HCT116 (cell line): ENCODE data around the gene MAPRE2. TPM values are rescaled to one million over a fixed set of nuclear protein-coding genes. Genes with fewer than 3 reads are reported as not detected.

ENCODE experiments used
- ATAC-seq: fragments of 200-7000 bp; cut with Tn5 transposase; 2 replicates; pipeline ENCODE4 v1.9.1; 2020; ENCODE audit warnings: mild to moderate bottlenecking, moderate library complexity
- BruUV-seq: library from RNA; stranded (reverse); fragments of 400-500 nt; replicated peaks from 2 replicates; lab custom pipeline; 2021; lab: Mats Ljungman, UMichigan
- CTCF ChIA-PET: fragments of 300-600 bp; sonication (Branson Sonifier 250); formaldehyde crosslinking; loops from one replicate; lab custom pipeline; 2021; ENCODE audit warnings: antibody characterized with exemption; lab: Charles Lee
- POLR2A ChIA-PET: fragments of 300-600, 350-600 bp; sonication (Branson Sonifier 250); formaldehyde crosslinking; loops from one replicate; lab custom pipeline; 2021; ENCODE audit warnings: antibody characterized with exemption; lab: Charles Lee
- RAD21 ChIA-PET, 2 experiments: fragments of 300-600 bp; sonication (Branson Sonifier 250); formaldehyde crosslinking; loops; one replicate each; lab custom pipeline; 2023; ENCODE audit warnings: low total read pairs in 2 of 2; ENCODE audit not compliant: uncharacterized antibody in 2 of 2, unreplicated experiment in 2 of 2, low non-redundant PET in 1 of 2; lab: Charles Lee
- DNase-seq: peaks from one replicate; pipeline ENCODE4 v3.0.0-alpha.2; 2010; ENCODE audit warnings: low read depth, low spot score
- H2AFZ ChIP-seq: fragments of 200-600 bp; shearing (Covaris generic), sonication (generic); 2 replicates; pipeline ENCODE4 v1.6.1; 2017; ENCODE audit warnings: low read depth, mixed run types, mixed read lengths, antibody characterized with exemption, low read length; ENCODE audit not compliant: poor library complexity, severe bottlenecking
- H3K27ac ChIP-seq: 2 replicates; pipeline ENCODE4 v1.5.1; 2012; ENCODE audit warnings: low read depth, low read length
- H3K27me3 ChIP-seq: fragments of 200-600 bp; sonication (generic); 2 replicates; pipeline ENCODE4 v1.6.1; 2016; ENCODE audit warnings: mixed run types, low read length, mixed read lengths; ENCODE audit not compliant: insufficient read depth
- H3K36me3 ChIP-seq, 2 experiments: fragments of 200-500 bp in 1 of 2; fragments of 200-600 bp in 1 of 2; sonication (Bioruptor generic) in 1 of 2; sonication (generic) in 1 of 2; 2 replicates each; pipeline versions ENCODE4 v1.5.1 to v1.6.1; 2014 to 2016; ENCODE audit warnings: low read length in 2 of 2, inconsistent platforms in 1 of 2, mixed read lengths in 1 of 2, mixed run types in 1 of 2; ENCODE audit not compliant: insufficient read depth in 2 of 2, control insufficient read depth in 1 of 2
- H3K4me1 ChIP-seq, 2 experiments: fragments of 200-600 bp in 1 of 2; sonication (generic) in 1 of 2; 2 replicates each; pipeline versions ENCODE4 v1.5.1 to v1.6.1; 2012 to 2017; ENCODE audit warnings: low read length in 2 of 2, inconsistent platforms in 1 of 2, mild to moderate bottlenecking in 1 of 2, mixed read lengths in 1 of 2, mixed run types in 1 of 2, moderate library complexity in 1 of 2; ENCODE audit not compliant: insufficient read depth in 2 of 2, control insufficient read depth in 1 of 2
- H3K4me2 ChIP-seq: fragments of 200-600 bp; sonication (generic); 2 replicates; pipeline ENCODE4 v1.6.1; 2017; ENCODE audit warnings: mixed run types, low read length, mixed read lengths
- H3K4me3 ChIP-seq, 2 experiments: fragments of 200-600 bp in 1 of 2; sonication (generic) in 1 of 2; replicated peaks in 1 of 2; 2 replicates each; pipeline ENCODE4 v1.5.1; 2011 to 2016; ENCODE audit warnings: low read length in 2 of 2, control low read depth in 1 of 2, low read depth in 1 of 2, mild to moderate bottlenecking in 1 of 2, mixed read lengths in 1 of 2, mixed run types in 1 of 2
- H3K79me2 ChIP-seq: fragments of 200-600 bp; sonication (generic); 2 replicates; pipeline ENCODE4 v1.6.1; 2017; ENCODE audit warnings: mild to moderate bottlenecking, mixed run types, low read length, moderate library complexity, mixed read lengths; ENCODE audit not compliant: insufficient read depth
- H3K9ac ChIP-seq: fragments of 200-600 bp; sonication (generic); 2 replicates; pipeline ENCODE4 v1.6.1; 2016; ENCODE audit warnings: low read length, mixed read lengths
- H3K9me2 ChIP-seq: fragments of 200-600 bp; sonication (generic), shearing (Covaris generic); 2 replicates; pipeline ENCODE4 v1.6.1; 2017; ENCODE audit warnings: mixed run types, mild to moderate bottlenecking, moderate library complexity; ENCODE audit not compliant: insufficient read depth
- H3K9me3 ChIP-seq, 2 experiments: fragments of 200-500 bp in 1 of 2; fragments of 200-600 bp in 1 of 2; sonication (Bioruptor generic) in 1 of 2; sonication (generic) in 1 of 2; 2 replicates each; pipeline ENCODE4 v1.6.1; 2014 to 2017; ENCODE audit warnings: low read length in 2 of 2, mixed read lengths in 2 of 2, inconsistent platforms in 1 of 2, low read depth in 1 of 2, mild to moderate bottlenecking in 1 of 2, mixed run types in 1 of 2, moderate library complexity in 1 of 2; ENCODE audit not compliant: control insufficient read depth in 1 of 2, insufficient read depth in 1 of 2
- H4K20me1 ChIP-seq: fragments of 200-600 bp; sonication (generic), shearing (Covaris generic); 2 replicates; pipeline ENCODE4 v1.6.1; 2017; ENCODE audit warnings: mixed run types, mild to moderate bottlenecking, moderate library complexity; ENCODE audit not compliant: insufficient read depth
- CEBPB ChIP-seq: IDR thresholded peaks from 2 replicates; pipeline ENCODE4 v1.6.1; 2012; ENCODE audit warnings: low read depth
- CTCF ChIP-seq, 3 experiments: fragments of 200-600 bp in 1 of 3; sonication (generic) in 1 of 3; IDR thresholded peaks in 2 of 3; conservative IDR thresholded peaks in 1 of 3; 2 replicates each; pipeline ENCODE4 v1.5.1; 2012 to 2017; ENCODE audit warnings: low read depth in 2 of 3, low read length in 2 of 3, antibody characterized with exemption in 1 of 3, borderline replicate concordance in 1 of 3, control low read depth in 1 of 3, mild to moderate bottlenecking in 1 of 3, mixed read lengths in 1 of 3, mixed run types in 1 of 3, moderate library complexity in 1 of 3; ENCODE audit not compliant: insufficient read depth in 1 of 3
- POLR2A ChIP-seq: IDR thresholded peaks from 2 replicates; pipeline ENCODE4 v1.7.0; 2011; ENCODE audit warnings: borderline replicate concordance; ENCODE audit not compliant: insufficient read depth, insufficient read length; ENCODE audit errors: extremely low read depth
- RAD21 ChIP-seq: IDR thresholded peaks from 2 replicates; pipeline ENCODE4 v1.6.1; 2012; ENCODE audit warnings: low read depth, mild to moderate bottlenecking
- ZBTB33 ChIP-seq: IDR thresholded peaks from 2 replicates; pipeline ENCODE4 v1.6.1; 2011; ENCODE audit warnings: mild to moderate bottlenecking, low read length, moderate library complexity; ENCODE audit not compliant: insufficient replicate concordance; ENCODE audit errors: extremely low read depth
- intact Hi-C: fragments of 100-400 bp; cut with micrococcal nuclease; formaldehyde crosslinking; loops from 2 replicates; pipeline ENCODE4 v1.10.0; 2022
- total RNA-seq: library from RNA; stranded (reverse); gene quantifications from one replicate; pipeline ENCODE4 v1.2.1, GENCODE V29; 2021; ENCODE audit not compliant: unreplicated experiment

The MAPRE2 gene
- total RNA-seq, 1 experiment from 2014 or later: 17.2 TPM

DNA sequence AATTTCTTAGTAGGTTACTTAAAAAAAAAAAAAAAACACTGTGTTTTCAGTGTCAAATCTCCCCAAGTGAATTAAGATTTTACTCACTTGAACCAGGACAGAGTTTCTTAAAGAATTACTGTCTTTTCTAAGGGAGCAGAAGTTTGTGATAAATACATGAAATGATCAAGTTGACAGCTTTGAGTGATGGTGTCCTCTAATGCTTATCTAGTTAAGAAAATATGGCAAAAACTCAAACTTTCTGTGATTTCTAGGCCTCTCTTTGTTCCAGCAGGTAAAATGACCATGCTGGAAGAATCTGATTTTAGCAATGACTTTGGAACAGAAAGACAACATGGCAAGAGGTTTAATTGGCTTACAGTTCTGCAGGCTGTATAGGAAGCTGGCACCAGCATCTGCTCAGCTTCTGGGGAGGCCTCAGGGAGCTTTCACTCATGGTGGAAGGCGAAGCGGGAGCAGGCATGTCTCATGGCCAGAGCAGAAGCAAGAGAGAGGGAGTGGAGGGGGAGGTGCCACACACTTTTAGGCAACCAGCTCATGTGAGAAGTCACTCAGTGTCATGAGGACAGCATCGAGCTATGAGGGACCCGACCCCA lies 6.6 kb downstream of the MAPRE2 start:
- ChIA-PET RAD21 (no interaction called here), CTCF (no interaction called here), POLR2A (no interaction called here)
- H3K9ac ChIP-seq: no peak overlapping the region
- H3K27ac ChIP-seq: no peak overlapping the region
- peaks cover 0 to under 1% of the 10 kb centered on the region in 2 experiments; a peak in 2 of 4 replicates for H3K4me1 ChIP-seq
- H3K27me3 ChIP-seq: no peaks in the 10 kb centered on the region
- H3K36me3 ChIP-seq: no peaks in the 10 kb centered on the region
- H4K20me1 ChIP-seq: no peaks in the 10 kb centered on the region
- no peaks in the 10 kb centered on the region for H3K9me2 ChIP-seq
- BruUV-seq: no TSS peak
- DNase-seq (no peak), ATAC-seq (no peak)
- TF ChIP-seq RAD21 (no peak), CEBPB (no peak)
- peaks cover 14% of the 10 kb centered on the region; the same call in 1 of the 2 replicates for H3K79me2 ChIP-seq
- H2AFZ ChIP-seq: no peak overlapping the region
- intact Hi-C loops: no loop called here
- no peaks in the 10 kb centered on the region for H3K9me3 ChIP-seq
- H3K4me3 ChIP-seq: no peak overlapping the region
- H3K4me2 ChIP-seq: no peak overlapping the region

DNA sequence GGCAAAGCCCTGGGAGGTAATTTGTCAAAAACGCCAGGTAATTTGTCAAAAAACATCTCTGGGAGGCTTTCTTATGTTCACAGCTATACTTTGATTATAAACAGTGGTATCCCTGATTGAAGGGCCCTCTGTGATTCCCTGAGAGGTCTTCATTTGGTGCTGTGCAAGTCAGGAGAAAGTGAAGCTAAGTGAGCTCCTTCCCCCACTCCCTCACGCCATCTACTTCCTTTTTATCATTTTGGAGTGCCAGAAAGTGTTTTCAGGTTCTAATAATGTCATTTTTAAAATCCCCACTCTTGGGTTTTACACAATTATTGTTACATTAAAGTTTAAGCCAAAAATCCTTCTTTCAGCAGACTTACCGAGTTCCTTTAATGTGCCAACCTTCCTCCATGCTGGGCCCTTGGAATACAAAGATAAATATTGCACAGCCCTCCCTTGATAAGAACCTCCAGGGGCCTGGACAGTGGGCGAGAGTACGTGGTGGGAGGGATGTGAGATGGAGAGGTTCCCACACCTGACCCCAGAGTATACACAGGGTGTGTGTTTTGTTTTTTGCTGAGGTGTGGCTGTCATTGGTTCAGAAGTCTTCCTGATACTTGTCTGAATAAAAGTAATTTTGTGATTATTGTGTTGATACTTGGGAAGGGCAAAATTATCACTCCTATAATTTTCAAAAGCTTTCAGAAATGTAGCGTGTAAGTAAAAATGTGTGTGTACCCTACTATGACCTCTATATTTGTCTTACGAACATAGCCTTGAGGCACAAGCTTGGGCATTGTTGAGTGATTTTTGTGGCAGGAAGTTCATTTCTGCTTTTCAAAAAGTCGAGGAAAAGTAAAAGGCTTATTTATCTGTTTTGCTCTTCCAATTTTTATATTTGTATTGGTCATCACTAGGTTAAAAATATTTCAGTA lies 8.2 kb downstream of the MAPRE2 start:
- no peak for ATAC-seq
- no peaks in the 10 kb centered on the region for H3K36me3 ChIP-seq
- H3K9me3 ChIP-seq: no peaks in the 10 kb centered on the region
- no peak for DNase-seq
- H3K4me3 ChIP-seq: no peak overlapping the region
- H3K9me2 ChIP-seq: no peaks in the 10 kb centered on the region
- no peaks in the 10 kb centered on the region for H3K27me3 ChIP-seq
- no peaks in the 10 kb centered on the region for H4K20me1 ChIP-seq
- H3K9ac ChIP-seq: no peak overlapping the region
- no TSS peak for BruUV-seq
- H2AFZ ChIP-seq: no peak overlapping the region
- intact Hi-C loops: no loop called here
- H3K27ac ChIP-seq: no peak overlapping the region
- no peak for TF ChIP-seq ZBTB33
- no peak for TF ChIP-seq POLR2A
- no peak for TF ChIP-seq CTCF (IDR thresholded peaks at IDR 0.05 in 2 of 3, conservative IDR thresholded peaks at IDR 0.05 in 1 of 3; ENCODE audit: borderline replicate concordance in 1 of 3, insufficient read depth in 1 of 3, low read depth in 2 of 3, low read length in 2 of 3)
- TF ChIP-seq, all 23 proteins: peak for 0
- H3K4me2 ChIP-seq: no peak overlapping the region
- no peaks in the 10 kb centered on the region for H3K4me1 ChIP-seq
- H3K79me2 ChIP-seq: peaks cover 7% of the 10 kb centered on the region; the same call in 1 of the 2 replicates
- POLR2A ChIA-PET: no interaction called here
- CTCF ChIA-PET: no interaction called here
- RAD21 ChIA-PET: no interaction called here
